H1 (cell line): ENCODE measurements around the gene UPF1. TPM values are rescaled to one million over a fixed set of nuclear protein-coding genes. Genes with fewer than 3 reads are reported as not detected.

Experiments used
- CHD7 ChIP-seq: fragments of 300-600 bp; sonication (generic); IDR thresholded peaks from 2 replicates; pipeline ENCODE4 v1.7.1; 2012; ENCODE audit warnings: low read length, moderate library complexity, mild to moderate bottlenecking, inconsistent platforms; ENCODE audit not compliant: insufficient replicate concordance
- CTCF ChIP-seq, 3 experiments: IDR thresholded peaks; 1 replicate in 2 of 3; 2 replicates in 1 of 3; pipeline versions ENCODE4 v1.5.1 to v1.6.1; 2011; ENCODE audit warnings: low read length in 3 of 3, mild to moderate bottlenecking in 3 of 3, inconsistent platforms in 2 of 3, low read depth in 1 of 3, moderate library complexity in 1 of 3; ENCODE audit not compliant: insufficient read depth in 1 of 3; ENCODE audit errors: control extremely low read depth in 1 of 3
- SP4 ChIP-seq: IDR thresholded peaks from 2 replicates; pipeline ENCODE4 v1.6.1; 2012; ENCODE audit warnings: low read length, inconsistent platforms
- polyA plus RNA-seq, 7 experiments: library from polyadenylated mRNA; depleted of rRNA in 3 of 7; stranded (reverse) in 5 of 7; unstranded in 2 of 7; fragments of >200 nt in 5 of 7; fragments of 200-250 nt in 2 of 7; gene quantifications; 1 replicate in 5 of 7; 2 replicates in 1 of 7; 4 replicates in 1 of 7; pipeline versions ENCODE4 v1.2.1 to v1.2.3, GENCODE V29; 2011 to 2013; ENCODE audit warnings: missing spikeins in 2 of 7, mixed read lengths in 2 of 7
- total RNA-seq: library from RNA; stranded (reverse); fragmentation: NEBNext Ultra II Directional; extraction: Animal tissue kit (Norgen Biotek cat#: 25700); gene quantifications from 2 replicates; pipeline ENCODE4 v1.2.1, GENCODE V29; 2021

The UPF1 gene
- total and polyA plus RNA-seq, 2 of the 8 experiments (the other 6 are each of a cell fraction or from before 2014, with no cell fraction given) = 46.4 to 62.0 TPM

GRCh38 chr19:18828786-18829185 is 3.0 kb upstream of the UPF1 start (continued):
- no peak for TF ChIP-seq CHD7
- TF ChIP-seq CTCF (IDR thresholded peaks at IDR 0.05; ENCODE audit: control extremely low read depth in 1 of 3, insufficient read depth in 1 of 3, low read depth in 1 of 3, low read length in 3 of 3) = no peak
- TF ChIP-seq SP4 = no peak
